GM10248 (cell line): Measurements from ENCODE around the gene CCDC92.

Source experiments
- CTCF ChIA-PET: fragments of 300-600 bp; sonication (Branson Sonifier 250); formaldehyde crosslinking; extraction: SDS; loops from one replicate; lab custom pipeline; 2021; ENCODE audit warnings: antibody characterized with exemption; lab: Yijun Ruan, JAX
- POLR2A ChIA-PET: fragments of 350-650 bp; sonication (Branson Sonifier 250); formaldehyde crosslinking; extraction: SDS; loops from one replicate; lab custom pipeline; 2020; ENCODE audit warnings: antibody characterized with exemption; lab: Yijun Ruan, JAX
- DNase-seq: peaks from one replicate; pipeline ENCODE4 v3.0.0; 2012; ENCODE audit errors: extremely low spot score
- TF ChIP-seq, protein P1 (sequence below): IDR thresholded peaks from 2 replicates; pipeline ENCODE4 v1.5.1; 2012; ENCODE audit warnings: mild to moderate bottlenecking, low read depth; ENCODE audit errors: extremely low read depth, missing control alignments, control extremely low read depth

The CCDC92 gene

DNA sequence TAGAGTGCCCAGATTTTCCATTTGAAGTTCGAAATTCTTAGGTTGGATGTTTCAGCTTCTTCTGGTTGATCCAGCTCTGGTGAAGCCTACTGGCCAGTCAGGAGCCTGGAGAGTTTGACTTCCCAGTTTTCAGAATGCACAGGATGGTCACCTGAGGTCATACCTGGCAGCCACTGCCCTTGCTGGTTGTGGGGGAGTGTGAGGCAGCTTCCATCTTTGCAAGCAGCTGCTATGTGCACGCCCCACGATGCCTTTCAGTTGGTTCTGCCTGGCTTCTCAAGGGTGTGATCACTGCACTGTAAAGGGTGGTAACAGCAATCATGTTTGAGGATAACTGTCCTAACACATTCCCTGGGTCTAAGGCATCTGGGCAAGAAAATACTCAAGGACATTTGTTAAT, 15.4 kb downstream of the CCDC92 start:
- CTCF ChIA-PET, result no interaction called here

GRCh38 chr12:123956249-123956648, 16.4 kb downstream of the CCDC92 start:
- CTCF ChIA-PET, result no interaction called here
- POLR2A ChIA-PET, result no interaction called here
- DNase-seq, result no peak
- TF ChIP-seq, protein P1, sequence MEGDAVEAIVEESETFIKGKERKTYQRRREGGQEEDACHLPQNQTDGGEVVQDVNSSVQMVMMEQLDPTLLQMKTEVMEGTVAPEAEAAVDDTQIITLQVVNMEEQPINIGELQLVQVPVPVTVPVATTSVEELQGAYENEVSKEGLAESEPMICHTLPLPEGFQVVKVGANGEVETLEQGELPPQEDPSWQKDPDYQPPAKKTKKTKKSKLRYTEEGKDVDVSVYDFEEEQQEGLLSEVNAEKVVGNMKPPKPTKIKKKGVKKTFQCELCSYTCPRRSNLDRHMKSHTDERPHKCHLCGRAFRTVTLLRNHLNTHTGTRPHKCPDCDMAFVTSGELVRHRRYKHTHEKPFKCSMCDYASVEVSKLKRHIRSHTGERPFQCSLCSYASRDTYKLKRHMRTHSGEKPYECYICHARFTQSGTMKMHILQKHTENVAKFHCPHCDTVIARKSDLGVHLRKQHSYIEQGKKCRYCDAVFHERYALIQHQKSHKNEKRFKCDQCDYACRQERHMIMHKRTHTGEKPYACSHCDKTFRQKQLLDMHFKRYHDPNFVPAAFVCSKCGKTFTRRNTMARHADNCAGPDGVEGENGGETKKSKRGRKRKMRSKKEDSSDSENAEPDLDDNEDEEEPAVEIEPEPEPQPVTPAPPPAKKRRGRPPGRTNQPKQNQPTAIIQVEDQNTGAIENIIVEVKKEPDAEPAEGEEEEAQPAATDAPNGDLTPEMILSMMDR, result no peak

More for the DNA sequence above, 15.4 kb downstream of the CCDC92 start:
- no peak for DNase-seq
- TF ChIP-seq, protein P1, result no peak
- POLR2A ChIA-PET, result no interaction called here

GRCh38 chr12:123954647-123955350, 17.8 kb downstream of the CCDC92 start:
- ChIA-PET POLR2A (no interaction called here), CTCF (no interaction called here)
- TF ChIP-seq, protein P1, result no peak
- no peak for DNase-seq

- ChIA-PET CTCF (no interaction called here), POLR2A (no interaction called here)
- no peak for DNase-seq
- TF ChIP-seq, protein P1, result no peak
Observed at GRCh38 chr12:123952037-123952436, 20.6 kb downstream of the CCDC92 start.

DNA sequence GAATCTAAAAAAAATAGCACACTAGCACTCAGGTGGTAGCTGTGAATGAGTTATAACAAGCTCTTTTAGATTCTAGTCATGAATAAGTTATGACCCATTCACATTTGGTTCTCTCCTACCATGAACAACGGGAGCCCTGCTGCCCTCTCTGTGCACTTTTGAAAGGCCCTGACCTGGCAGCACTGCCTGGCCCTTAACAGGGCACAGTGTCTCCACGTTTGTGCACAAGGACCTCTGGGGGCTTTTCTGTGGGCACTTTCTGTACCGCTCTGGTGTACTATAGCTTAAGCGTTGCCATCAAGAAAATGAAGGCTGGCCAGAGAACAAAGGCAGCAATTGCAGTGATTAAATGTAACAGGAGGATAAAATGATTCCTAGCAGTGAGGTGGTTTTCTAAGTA, 21.2 kb downstream of the CCDC92 start:
- no peak for DNase-seq
- CTCF ChIA-PET, result no interaction called here
- TF ChIP-seq, protein P1, result no peak
- POLR2A ChIA-PET, result no interaction called here

DNA sequence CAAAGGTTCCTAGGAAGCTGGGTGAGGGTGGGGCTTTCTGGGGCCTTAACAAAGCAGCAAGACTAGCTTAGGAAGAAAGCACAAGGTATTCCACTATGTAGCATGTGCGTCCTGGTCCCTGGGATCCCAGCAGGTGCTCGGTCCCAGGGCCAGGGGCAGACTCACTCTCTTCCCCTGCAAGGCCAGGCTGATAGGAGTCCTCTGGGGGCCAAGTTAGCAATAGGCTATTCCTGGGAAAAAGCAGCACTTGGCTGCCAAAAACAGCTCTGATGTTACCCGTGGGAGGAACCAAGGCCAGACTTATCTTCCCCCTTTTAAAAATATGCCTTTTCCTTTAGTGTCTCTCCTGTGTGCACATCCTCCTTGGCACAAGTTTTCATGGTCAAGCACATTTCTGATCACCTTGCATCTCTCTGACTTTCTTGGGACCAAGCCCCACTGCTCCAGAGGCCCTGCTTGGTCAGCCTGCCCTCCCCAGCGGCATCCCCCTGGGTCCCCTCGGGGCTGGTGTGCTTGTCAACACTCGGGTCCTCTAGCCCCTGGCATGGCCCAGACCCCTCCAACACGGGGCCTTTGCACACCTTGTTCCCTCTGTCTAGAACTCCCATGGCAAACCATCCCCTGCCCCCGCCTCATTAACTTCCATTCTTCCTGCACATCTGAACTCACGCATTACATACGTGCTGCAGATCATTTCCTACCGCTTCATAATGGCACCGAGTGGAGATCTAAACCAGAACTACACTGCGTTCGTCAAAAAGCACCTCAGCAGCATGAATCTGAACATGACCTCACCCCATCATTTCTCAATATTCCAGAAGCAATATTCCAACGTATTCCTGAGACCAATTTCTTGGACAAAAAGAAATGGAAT, 21.9 kb downstream of the CCDC92 start:
- POLR2A ChIA-PET, result no interaction called here
- TF ChIP-seq, protein P1, result no peak
- CTCF ChIA-PET, result no interaction called here
- no peak for DNase-seq
